HG02870 (cell line): ENCODE data around the gene IL1RAPL2.
"Not testable (repeated sequence)": the region's sequence is repeated elsewhere in the genome, so short reads cannot be mapped to it uniquely, and the experiment has no call there.

Source experiments
- ATAC-seq: cut with Tn5 transposase; IDR thresholded peaks from one replicate; pipeline ENCODE4 v1.9.1; 2021; ENCODE audit warnings: mild to moderate bottlenecking, moderate library complexity; ENCODE audit not compliant: unreplicated experiment

IL1RAPL2 gene

DNA sequence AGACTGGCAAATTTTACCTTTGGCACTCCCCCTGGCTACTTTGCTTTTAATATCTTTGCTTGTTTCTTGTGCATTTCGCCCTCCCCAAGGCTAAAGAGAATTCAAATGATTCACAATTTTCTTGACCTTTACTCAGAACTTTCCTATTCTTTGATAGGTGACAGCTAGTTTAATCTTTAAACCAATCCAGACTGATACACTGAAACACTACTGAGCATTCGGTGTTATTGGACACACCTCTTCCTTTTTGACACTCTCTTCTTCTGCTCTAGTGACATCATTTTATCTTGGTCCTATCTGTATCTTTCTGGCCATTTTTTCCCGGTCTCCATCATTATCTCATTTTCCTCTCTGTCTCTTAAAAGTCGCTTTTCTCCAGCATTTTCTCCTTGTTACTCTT lies 103.1 kb downstream of the IL1RAPL2 start:
- no peak for ATAC-seq

DNA sequence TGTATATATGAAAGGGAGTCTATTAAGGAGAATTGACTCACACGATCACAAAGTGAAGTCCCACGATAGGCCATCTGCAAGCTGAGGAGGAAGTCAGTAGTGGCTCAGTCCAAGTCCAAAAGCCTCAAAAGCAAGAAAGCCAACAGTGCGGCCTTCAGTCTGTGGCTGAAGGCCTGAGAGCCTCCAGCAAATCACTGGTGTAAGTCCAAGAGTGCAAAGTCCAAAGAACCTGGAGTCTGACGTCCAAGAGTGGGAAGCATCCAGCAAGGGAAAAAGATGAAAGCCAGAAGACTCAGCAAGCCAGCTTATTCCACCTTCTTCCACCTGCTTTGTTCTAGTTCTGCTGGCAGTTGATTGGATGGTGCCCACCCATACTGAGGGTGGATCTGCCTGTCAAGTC lies 104.1 kb downstream of the IL1RAPL2 start:
- no peak for ATAC-seq

DNA sequence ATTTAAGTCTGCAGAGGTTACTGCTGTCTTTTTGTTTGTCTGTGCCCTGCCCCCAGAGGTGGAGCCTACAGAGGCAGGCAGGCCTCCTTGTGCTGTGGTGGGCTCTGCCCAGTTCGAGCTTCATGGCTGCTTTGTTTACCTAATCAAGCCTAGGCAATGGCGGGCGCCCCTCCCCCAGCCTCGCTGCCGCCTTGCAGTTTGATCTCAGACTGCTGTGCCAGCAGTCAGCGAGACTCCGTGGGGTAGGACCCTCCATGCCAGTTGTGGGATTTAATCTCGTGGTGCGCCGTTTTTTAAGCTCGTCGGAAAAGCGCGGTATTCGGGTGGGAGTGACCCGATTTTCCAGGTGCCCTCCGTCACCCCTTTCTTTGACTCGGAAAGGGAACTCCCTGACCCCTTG lies 111.5 kb downstream of the IL1RAPL2 start:
- not testable (repeated sequence) for ATAC-seq

DNA sequence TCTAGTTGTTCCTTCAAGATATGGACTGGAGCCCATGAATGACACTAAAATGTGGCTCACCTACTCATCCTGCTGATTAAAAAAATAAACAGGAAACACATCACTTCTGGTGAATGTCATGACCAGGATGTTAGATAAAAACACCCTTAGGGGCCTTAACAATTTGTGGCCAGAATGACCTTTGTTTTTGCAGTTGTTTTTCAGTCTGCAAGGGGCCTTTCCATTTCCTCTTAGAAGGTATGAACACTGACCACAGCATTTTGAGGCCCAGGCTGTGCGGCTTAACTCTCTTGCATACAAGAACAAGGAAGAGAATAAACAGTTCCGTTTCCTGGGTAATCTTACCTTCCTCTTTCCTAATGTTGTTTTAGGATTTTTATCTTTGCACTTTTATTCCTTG lies 113.2 kb downstream of the IL1RAPL2 start:
- no peak for ATAC-seq

DNA sequence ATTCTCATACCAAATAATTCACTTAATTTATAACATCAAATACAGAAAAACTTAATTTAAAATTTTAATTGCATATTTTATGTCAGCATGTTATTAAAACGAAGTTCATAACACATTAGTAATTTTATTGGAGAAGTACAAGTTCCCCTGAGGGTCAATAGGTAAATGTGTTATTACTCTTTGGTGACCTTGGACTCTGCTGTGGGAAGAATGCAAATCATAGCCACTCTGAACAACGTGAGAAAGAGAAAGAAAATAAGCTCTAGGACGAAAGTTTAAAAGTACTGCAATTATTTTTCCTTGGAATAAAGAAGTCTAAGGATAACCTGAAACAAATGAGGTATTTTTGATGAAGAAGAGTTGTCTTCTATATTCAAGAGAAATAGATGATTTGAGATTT lies 115.2 kb downstream of the IL1RAPL2 start:
- no peak for ATAC-seq

DNA sequence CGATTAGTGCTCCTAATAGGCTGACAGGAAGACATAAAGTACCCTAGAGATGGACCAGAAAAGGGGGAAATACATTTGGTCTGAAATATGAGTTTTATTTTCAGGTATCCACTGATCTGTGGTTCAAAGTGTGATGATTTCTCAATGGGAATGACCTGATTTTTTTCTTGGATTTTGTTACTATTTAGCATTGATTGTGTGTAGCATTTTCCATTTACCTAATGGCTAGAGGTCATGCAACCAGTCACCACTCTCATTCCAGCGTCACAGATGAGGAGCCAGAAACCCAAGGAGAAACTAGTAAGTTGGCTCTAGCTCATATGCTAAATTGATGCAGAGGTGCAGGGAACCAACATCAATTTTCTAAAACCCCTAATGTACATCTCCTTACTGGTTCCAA lies 118.1 kb downstream of the IL1RAPL2 start:
- no peak for ATAC-seq

DNA sequence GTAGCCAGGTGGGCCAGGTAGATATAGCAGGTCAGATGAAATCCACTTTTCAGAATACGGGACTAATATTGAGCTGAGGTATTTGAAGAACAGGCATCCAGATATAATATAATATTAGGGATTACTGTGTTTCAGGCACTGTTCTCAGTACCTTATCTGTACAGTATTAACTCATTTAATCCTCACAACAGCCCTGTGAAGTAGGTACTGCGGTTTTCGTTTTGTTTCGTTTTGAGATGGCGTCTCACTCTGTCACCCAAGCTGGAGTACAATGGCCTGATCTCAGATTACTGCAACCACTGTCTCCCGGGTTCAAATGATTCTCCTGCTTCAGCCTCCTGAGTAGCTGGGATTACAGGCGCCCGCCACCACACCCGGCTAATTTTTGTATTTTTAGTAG lies 129.6 kb downstream of the IL1RAPL2 start:
- ATAC-seq: no peak

DNA sequence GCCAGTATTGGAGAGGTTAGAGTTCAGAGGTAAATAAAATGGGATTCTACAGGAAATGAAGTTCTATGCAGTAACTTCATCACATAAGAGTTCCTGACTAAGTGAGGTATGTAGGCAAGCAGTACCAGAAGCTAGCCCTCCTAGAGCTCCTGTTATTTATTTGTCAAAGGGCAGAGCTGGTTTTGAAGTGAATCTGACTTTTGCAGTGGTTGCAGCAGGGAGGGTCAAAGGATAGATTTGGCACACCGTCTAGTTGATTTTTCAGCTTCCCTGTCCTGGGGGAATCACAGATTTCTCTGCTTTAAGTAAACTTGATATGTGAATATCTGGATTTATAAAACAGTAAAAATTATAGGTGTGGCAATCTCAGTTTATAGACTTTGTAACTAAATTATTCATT lies 130.7 kb downstream of the IL1RAPL2 start:
- no peak for ATAC-seq

DNA sequence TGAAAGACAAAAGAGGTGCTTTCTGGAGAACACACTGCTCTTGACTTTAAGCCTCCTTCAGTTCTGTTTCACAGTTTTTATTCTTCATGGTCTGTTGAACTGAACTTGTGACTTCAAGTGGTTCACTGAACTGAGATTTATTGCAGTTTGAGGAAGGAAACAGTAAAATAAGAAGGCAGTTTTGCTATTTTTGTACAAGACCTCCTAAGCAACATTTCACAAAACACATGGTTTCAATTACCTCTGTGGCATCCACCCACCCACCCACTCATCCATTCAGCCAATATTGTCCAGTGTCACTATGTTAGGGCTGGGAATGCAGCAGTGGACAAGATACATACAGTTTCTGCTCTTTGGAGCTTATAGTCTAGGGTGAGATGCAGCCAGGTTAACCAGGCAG lies 131.3 kb downstream of the IL1RAPL2 start:
- no peak for ATAC-seq

DNA sequence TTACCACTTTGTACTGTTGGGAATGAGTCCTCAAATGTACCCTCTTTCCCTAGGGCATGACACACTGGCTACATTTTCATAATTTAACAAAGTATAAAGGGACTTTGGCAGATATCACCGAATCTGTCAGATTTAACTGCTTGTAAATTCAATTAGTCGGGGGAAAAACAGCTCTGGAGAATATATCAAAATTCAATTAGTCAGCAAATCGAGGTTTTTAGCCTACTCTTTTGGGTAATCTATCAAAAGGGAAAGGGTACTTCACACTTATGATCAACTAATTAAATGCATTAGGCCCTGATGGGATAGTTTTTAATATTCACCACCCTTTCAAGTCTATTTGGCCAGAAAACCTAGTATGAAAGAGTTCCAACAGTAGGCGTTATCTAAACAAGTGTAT lies 141.0 kb downstream of the IL1RAPL2 start:
- no peak for ATAC-seq

DNA sequence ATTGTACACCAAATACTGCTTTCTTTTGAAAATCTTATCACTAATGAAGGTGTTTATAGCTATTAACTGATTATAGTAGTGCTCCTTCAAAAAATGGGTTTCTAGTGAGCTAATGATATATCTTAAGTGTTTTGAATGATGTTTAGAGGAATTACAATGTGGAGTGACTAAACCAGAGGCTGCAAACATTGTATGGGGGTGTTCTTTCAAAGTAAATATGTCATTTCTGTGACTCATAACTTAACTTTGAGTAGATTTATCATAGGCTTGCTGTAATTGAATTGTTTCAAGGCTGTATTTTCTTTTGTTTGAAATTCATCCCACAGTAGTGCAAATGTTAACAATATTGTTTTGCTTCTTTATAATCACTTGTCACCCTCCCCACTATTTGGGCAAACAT lies 141.6 kb downstream of the IL1RAPL2 start:
- ATAC-seq: no peak

DNA sequence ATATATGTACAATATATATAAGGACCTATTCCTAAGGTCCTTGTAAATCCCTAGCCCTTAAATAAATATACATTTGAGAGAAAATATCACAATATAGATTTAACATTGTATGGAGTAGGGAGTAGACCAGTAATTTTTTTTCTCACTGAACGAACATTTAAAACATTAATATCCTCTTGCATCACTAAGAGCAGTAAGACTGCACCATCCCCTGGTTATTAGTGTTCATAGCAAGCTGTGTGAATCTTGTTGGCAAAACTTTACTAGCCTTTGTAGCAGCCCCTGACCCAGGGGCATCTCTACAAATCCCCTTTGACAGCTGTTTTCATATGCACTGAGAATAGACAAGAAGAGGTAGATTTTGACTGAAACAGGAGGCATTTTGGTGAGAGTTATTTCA lies 146.5 kb downstream of the IL1RAPL2 start:
- no peak for ATAC-seq

DNA sequence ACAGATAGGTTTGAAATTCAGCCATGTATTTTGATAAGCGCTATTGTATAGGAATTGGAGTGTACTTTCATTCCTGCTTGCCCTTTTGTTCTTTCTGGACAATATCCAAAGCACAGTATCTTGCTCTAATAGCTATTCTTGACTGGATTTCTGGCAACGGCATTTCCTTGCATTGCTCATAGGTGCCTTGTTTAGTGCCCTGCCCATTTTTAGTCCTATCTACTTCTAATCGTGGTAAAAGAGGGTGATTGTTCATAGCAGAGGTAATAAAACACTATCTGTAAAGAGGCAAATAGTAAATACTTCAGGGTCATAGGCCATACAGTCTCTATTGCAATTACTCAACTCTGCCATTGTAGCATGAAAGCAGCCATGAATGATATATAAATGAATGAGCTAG lies 155.9 kb downstream of the IL1RAPL2 start:
- ATAC-seq: no peak

DNA sequence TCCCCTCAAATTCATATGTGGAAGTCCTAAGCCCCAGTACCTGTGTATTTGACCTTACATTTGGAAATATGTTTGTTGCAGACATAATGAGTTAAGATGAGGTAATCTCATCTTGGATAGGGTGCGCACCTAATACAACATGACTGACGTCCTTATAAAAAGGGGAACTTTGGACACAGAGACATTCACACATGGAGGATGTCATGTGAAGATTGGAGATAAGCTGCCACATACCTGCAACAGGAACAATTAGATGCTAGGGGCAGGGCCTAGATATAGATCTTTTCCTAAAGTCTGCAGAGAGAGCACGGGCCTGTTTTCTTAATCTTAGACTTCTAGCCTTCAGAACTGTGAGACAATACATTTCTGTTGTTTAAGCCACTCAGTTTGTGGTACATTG lies 162.5 kb downstream of the IL1RAPL2 start:
- ATAC-seq: no peak

DNA sequence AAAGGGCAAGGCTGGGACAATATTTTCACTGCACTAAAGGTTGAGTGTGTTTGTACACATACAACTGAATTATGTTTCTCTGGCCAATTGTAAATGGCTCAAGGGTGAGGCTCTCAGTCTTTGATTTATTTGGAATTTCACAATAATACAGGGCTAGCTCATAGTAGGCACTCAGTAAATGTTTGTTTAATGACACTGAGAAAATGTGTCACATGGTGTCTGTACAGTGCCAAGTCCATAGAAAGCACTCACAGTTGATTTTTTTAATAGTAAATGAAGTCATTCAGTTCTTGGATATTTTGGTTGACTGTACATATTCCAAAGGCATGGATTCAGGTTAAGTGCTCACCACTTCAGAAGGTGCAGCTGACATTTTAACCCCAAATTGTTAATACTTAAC lies 176.4 kb downstream of the IL1RAPL2 start:
- no peak for ATAC-seq

DNA sequence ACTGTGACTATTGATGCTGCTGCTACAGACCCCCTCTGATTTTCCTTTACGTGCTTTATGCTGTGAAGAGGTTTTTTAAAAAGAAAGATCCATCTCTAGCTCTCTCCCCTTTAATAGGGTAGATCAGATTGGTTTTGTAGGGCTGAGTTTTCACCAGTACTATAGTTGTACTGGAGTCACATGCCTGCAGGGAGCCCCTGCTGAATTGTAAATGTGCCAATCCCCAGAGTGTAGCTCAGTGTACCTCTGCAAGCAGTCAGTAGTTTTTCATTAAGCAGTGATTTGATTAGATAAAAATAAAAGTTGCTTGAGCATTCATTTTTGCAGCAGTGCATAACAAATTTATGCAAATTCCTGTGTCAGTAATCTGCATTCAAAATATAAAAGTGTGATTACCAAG lies 179.2 kb downstream of the IL1RAPL2 start:
- ATAC-seq: no peak

DNA sequence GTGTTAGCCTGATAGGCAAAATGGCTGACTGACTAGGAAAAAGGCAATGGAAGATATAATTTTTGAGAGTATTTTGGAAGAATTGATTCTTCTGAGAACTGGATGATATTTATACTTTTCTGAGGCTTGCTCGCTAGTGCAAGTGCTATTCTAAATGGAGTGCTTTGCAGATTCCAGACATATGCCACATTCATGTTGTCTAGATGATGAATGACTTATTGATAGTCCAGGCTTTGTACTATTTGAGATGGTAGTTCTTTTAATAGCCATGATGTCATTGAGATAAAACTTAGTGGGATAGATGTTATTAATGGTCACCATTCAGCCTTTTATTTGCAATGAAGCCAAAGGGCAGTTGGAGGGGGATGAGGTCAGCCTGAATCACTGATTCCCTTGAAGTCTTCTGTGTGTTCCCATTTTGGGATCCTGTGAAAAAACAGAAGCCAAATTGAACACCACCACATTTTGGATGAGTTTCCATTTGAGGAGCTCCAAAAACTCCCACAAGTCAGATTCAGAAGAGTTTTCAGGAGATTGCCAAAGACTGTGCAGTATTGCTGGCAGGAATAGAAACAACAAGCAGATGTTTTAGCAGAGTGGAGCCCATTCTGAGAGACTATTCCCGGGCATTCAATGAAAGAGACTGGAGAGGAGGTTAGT lies 184.1 kb downstream of the IL1RAPL2 start:
- no peak for ATAC-seq

DNA sequence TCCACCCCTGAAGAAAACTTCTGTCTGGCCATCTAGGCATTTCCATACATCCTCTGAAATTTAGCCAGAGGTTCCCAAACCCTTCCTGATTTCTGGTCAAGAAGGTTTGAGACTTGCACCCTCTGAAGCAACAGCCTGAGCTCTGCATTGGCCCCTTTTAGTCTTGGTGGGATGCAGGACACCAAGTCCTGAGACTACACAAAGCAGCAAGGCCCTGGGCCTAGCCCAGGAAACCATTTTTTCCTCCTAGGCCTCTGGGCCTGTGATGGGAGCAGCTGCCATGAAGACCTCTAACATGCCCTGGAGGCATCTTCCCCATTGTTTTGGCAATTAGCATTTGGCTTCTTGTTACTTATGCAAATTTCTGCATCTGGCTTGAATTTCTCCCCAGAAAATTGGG lies 196.6 kb downstream of the IL1RAPL2 start:
- no peak for ATAC-seq

DNA sequence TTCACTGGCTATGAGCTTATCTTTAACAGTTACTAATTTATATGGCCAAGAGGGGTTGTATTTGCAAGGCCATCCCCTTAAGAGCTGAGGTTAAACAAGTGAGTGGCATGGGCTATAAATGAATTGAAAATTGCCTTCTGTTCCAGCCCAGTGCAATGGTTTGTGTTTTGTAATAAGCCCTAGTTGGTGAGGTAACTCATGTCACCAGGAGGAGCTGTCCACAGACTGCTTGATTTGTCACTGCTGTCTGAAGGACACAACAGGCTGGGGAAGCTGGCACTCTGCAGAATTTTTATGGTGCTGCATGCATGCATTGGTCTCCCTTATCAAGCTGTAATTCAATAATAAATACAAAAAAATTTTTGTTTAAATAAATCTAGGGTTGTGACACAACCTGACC lies 223.8 kb downstream of the IL1RAPL2 start:
- ATAC-seq: no peak

DNA sequence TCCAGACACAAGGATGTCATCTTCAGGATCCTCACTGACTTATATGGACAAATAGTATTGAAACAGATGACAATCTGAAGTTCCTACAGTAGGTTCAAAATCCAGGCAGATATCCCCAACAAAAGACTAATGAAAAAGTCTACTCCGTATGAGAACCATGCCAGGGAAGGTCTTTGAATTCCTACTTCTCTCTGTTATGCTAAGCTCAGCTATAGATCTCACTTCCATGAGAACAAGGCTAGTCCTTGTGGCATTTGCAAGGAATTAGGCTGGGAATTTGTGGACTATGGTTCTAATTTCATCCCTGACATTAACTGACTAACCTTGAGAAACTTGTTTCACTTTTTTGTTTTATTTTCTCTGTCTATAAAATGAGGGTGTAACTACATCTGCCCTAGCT lies 229.8 kb downstream of the IL1RAPL2 start:
- no peak for ATAC-seq

DNA sequence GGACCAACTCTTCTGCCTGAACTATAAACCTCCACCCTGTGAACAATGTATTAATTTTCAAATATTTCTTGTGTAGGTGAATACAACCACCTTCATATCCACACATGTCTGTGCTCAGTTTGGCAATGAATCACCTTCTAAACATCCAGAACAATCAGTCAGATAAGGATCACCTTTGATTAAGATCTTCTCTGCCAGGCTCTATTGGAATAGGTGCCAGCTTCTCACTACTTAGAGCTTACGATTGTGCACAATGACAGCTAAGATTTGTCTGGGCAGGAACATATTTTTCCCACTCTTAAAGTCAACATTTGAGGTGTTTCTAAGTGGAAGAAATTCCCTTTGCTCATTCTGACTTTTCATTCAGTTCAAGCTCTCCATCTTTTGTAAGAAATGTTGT lies 237.2 kb downstream of the IL1RAPL2 start:
- ATAC-seq: no peak

DNA sequence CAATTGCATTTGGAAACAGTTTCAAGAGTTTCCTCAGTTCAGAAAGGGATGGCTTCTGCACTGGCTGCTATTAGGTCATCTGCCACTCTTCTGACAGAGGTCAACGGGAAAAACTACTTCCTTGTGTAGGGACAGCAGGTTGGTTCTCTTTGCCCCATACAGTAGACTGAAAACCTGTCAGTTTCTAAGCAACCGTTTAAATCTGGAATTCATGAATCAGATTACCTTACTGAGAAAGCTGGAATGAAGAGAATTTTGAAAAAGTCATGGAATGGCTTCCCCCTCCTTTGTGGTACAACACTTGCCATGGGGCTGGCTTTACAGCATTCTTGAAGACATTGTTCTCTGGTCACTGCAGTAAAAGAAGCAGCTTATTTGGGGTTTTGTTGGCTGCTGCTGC lies 240.3 kb downstream of the IL1RAPL2 start:
- ATAC-seq: no peak

DNA sequence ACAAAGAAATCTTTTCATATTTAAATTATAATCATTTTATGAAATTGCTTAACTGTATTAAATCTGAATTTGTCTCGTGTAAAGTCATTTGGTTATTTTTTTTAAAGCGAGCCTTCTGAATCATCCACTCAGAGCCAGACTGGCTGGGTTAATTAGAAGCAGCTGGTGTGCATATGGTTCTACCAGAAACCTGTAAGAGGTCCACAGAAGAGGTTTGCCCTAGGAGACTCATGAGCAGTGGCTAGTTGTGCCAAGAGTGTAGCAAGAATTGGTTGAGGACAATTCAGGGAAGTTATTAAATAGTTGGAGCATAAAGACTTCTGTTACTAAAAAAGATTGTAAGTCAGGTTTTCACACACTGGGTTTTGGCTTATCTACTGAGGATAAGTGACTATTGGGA lies 267.4 kb downstream of the IL1RAPL2 start:
- no peak for ATAC-seq

DNA sequence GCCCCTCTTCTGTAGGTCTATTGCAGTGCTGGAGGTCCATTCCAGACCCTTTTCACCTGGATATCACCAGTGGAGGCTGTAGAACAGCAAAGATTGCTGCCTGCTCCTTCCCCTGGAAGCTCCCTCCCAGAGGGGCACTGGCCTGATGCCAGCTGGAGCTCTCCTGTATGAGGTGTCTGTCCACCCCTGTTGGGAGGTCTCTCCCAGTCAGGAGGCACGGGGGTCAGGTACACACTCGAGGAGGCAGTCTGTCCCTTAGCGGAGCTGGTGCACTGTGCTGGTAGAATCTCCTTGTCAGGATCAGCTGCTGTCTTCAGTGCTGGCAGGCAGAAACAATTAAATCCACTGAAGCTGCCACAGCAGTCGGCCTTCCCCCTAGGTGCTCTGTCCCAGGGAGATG lies 276.6 kb downstream of the IL1RAPL2 start:
- ATAC-seq: no peak
